NCI-H146 treated with DMSO at 0.1 percent for 48 hours (cell line): ENCODE data around the gene C1orf87.
"Not testable (repeated sequence)": the region's sequence is repeated elsewhere in the genome, so short reads cannot be mapped to it uniquely, and the experiment has no call there.

Source experiments
- DNase-seq: peaks from one replicate; lab custom pipeline; 2025; ENCODE audit not compliant: unreplicated experiment; lab: John Stamatoyannopoulos, UW

Gene C1orf87

DNA sequence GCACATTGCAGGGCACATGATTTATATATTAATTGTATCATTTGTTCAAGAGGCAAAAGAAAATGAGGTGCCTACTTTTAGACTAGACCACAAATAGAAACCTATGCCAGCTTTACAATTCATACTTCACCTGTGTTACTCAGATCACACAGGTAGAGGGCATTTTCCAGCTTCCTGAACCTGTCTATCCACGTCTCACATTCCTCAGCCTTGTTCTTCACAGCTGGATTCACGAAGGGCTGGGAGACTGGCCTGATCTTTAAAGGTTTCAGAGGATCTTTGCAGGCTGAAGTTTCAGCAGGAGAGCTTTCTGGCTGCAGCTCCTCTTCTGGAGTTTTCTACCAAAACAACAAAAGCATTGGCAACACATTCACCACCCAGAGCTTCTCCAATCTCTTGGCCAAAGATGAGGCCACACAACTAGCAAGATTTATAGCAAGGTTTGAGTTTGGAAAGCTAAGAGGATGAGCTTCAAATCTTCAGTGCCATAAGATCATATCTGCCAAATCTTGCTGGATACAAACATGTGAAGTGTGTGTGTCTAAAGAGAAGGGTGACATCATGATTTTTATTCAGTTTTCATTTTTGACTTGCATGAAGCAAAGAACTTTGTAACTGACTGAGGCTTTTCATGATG, 76.0 kb downstream of the C1orf87 start:
- DNase-seq: no peak

GRCh38 chr1:59994302-59995198, 79.0 kb downstream of the C1orf87 start:
- DNase-seq: no peak

- DNase-seq: no peak
These were observed 81.3 kb downstream of the C1orf87 start for GRCh38 chr1:59992040-59992820.

DNA sequence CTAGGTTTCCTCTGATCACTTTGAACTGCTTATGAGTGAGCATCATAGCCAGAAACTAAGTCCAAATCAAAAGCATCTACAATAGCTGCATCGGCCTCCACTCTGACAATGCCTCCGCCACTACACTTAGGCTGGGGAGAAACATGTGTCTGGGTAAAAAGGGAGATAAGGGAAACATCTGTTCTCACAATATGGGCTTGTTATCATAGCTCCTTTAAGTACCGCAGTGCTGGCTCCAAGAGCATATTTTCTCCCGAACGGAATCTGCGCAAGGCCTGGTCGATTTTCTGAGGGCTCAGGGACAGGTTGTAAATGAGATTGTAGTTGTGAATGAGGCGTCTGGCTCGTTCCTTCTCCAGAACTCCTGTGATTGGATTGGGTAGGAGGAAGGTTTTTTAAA, 83.1 kb downstream of the C1orf87 start:
- DNase-seq: no peak

GRCh38 chr1:59986516-59987310, 86.9 kb downstream of the C1orf87 start:
- DNase-seq: no peak

GRCh38 chr1:59985911-59986515, 87.6 kb downstream of the C1orf87 start:
- DNase-seq: no peak

DNA sequence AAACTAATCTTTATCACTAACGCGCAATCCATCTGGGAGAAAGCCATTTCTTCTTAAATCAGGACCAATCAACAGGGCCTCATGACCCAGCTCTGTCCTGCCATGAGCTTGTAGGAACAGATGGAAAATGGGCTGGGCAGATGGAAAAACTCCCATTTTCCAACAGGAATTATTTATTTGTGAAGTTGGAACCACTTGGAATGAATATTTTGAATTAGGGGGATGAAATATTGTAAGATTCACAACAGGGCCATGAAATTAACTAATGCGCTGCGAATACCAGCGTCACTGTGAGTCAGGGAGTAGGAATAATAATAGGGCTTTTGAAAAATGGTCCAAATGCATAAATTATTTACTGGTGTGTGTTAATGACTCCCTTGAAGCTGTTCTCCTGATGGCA, 93.9 kb downstream of the C1orf87 start:
- DNase-seq: no peak

DNA sequence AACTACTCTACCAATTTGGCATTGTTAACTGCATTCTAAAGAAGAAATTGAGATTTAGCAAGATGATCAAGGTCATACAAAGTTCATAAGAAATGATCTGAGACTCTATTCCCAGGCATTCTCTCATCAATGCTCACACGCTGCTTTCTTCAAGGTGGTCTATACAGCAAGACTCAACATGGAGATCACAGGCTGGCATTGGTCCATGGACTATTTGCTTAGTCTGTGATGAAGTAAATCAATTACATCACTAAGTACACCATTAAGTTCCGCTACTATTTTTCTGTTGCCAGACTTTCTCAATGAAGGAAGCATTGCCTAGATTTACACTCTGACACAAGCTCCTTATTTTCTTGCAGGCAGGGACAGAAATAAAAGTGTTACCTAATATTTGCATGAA, 95.1 kb downstream of the C1orf87 start:
- DNase-seq: no peak

GRCh38 chr1:59978026-59978425, 95.5 kb downstream of the C1orf87 start:
- DNase-seq: no peak

DNA sequence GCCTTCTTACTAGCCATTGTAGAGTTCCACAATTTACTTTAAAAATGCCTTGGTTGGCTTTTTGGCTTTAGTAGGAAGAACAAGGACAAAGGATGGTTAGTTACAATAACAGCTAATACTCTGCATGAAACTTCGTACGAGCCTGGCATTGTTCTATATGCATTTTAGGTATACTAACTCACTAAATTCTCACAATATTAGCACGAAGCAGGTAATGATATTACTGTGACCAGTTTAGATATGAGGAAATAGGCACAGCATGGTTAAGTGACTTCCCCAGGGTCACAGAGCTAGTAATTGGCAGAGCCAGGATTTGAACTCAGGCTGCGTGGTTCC, 96.5 kb downstream of the C1orf87 start:
- DNase-seq: no peak

- DNase-seq: peak; percentile 70
These were observed 97.1 kb downstream of the C1orf87 start for GRCh38 chr1:59976194-59977074.

DNA sequence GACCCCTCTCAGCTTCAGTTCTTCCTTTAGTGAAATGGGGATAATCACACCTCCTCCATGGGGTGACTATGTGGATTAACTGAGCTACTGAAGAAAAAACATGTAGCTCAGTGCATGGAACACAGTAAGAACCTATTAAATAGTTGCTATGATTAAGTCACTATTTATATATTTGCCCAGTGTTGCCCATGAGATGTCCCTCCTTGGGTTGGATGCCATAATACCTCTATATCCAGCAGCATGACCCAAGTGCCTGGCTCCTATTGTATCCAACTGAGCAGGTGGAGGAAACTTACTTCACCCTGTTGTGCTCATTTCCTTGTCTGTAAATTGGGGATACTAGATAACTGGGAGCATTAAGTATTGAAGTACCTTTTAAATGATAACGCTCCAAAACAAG, 99.9 kb downstream of the C1orf87 start:
- DNase-seq: no peak

GRCh38 chr1:59972216-59972927, 101.2 kb downstream of the C1orf87 start:
- peak; percentile 75 for DNase-seq

GRCh38 chr1:59971464-59971911, 102.1 kb downstream of the C1orf87 start:
- DNase-seq: peak; percentile 67

GRCh38 chr1:59969542-59970175, 103.9 kb downstream of the C1orf87 start:
- DNase-seq: not testable (repeated sequence)

- not testable (repeated sequence) for DNase-seq
These were observed 104.8 kb downstream of the C1orf87 start for GRCh38 chr1:59968746-59969145.

GRCh38 chr1:59967780-59968179, 105.8 kb downstream of the C1orf87 start:
- DNase-seq: peak; percentile 56

DNA sequence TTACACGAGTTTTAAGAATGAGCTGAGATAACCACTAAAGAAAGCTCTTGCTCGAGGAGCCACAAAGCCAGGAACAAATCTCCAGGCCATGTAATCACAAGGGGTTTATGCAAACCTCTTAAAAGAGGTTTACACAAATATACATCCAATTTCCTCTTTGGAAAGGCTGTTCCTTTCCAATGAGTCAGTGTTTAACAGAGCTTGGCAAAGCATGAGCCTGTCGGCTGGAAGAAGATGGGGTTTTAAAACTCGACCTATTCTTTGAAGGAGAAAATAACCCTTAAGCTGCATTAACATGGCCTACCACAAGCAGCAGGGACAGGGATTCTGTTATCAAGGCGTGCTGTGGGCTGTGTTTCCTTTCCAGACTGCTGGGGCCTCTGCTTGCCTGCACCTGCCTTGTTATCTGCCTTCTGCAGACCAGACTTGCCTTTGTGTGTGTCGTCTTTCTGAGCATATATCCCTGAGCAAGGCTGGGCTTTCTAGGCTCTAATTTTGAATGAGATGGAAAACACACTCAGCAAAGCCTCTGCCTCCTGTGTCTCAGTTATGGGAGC, 106.4 kb downstream of the C1orf87 start:
- peak; percentile 84 for DNase-seq
